Upper lobe of right lung (tissue), 1 donor: ENCODE data around the gene BORCS5. TPM values are rescaled to one million over a fixed set of nuclear protein-coding genes. Genes with fewer than 3 reads are reported as not detected.

Experiments
- ATAC-seq: fragments of 200-7000 bp; cut with Tn5 transposase; one replicate; pipeline ENCODE4 v1.9.1; 2020; ENCODE audit warnings: mild to moderate bottlenecking, moderate library complexity
- DNase-seq: peaks from one replicate; pipeline ENCODE4 v3.0.0-alpha.2; 2020
- H3K27ac ChIP-seq: fragments of 200-600 bp; one replicate; pipeline ENCODE4 v1.8.0; 2022
- H3K27me3 ChIP-seq: fragments of 200-600 bp; one replicate; pipeline ENCODE4 v1.8.0; 2022; ENCODE audit warnings: mild to moderate bottlenecking
- H3K36me3 ChIP-seq: fragments of 200-600 bp; one replicate; pipeline ENCODE4 v1.8.0; 2022
- H3K4me1 ChIP-seq: fragments of 200-600 bp; one replicate; pipeline ENCODE4 v1.8.0; 2022
- H3K4me3 ChIP-seq: fragments of 200-600 bp; one replicate; pipeline ENCODE4 v1.8.0; 2022; ENCODE audit warnings: mild to moderate bottlenecking
- H3K9me3 ChIP-seq: fragments of 200-600 bp; one replicate; pipeline ENCODE4 v1.8.0; 2022
- CTCF ChIP-seq: fragments of 200-600 bp; IDR thresholded peaks from one replicate; pipeline ENCODE4 v1.8.0; 2022; ENCODE audit warnings: antibody characterized with exemption
- intact Hi-C: fragments of 100-400 bp; cut with DNase I; formaldehyde crosslinking; loops from one replicate; pipeline ENCODE4 v1.11.0; 2022
- total RNA-seq: library from RNA; stranded (reverse); fragmentation: NEBNext Ultra II Directional; extraction: Animal tissue kit (Norgen Biotek cat#: 25700); gene quantifications from one replicate; pipeline ENCODE4 v1.2.1, GENCODE V29; 2021
- donor health status: DM: no; HTN: yes; CAD: no; lungs with severe emphysema.

The BORCS5 gene
- total RNA-seq, 1 donor from 2014 or later, result 14.0 TPM

DNA sequence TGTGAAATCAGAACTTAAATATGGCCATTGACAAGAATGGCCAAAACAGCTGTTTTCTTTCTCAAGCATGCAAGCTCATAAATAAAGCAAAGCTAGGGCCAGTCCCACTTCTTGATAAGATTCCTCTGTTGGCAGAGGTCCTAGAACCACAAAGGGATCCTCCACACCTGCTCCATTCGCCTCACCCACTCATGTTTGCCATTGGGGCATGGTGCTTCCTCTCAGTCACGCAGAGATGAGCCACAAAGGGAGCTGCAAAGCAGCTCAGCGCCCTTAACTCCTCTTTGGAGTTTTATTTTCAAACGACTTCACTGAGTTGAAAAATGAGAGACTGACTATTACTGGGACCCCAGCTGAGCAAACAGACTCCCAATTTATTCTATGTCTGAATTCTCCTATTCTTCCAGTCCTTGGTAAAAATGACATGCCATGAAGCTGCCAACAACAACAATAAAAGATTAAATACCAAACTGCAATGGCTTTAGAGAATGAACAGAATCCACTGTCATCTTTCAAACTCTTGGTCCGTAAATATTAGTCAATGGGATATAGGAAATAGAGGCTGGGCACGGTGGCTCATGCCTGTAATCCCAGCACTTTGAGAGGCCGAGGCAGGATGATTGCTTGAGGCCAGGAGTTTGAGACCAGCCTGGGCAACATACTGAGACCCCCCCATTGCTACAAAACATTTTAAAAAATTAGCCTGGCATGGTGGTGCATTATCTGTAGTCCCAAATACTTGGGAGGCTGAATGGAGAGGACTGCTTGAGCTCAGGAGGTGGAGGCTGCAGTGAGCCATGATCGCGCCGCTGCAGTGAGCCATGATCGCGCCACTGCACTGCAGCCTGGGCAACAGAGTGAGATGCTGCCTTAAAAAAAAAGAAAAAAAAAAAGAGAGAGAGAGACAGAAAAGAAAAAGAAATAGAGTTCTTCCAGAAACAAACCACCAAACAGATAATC, 23.2 kb upstream of the BORCS5 start:
- no peaks in the 10 kb centered on the region for H3K27me3 ChIP-seq
- no peak overlapping the region for H3K4me3 ChIP-seq
- peak; percentile 33 for ATAC-seq
- H3K27ac ChIP-seq, result no peak overlapping the region
- H3K36me3 ChIP-seq, result no peaks in the 10 kb centered on the region
- H3K4me1 ChIP-seq, result peaks cover 22% of the 10 kb centered on the region
- DNase-seq, result no peak
- no peak for TF ChIP-seq CTCF
- no peaks in the 10 kb centered on the region for H3K9me3 ChIP-seq
- intact Hi-C loops, result loop anchor here (10.0 kb wide), 1 partner anchor 249 kb away; no protein-coding TSS in a partner anchor

DNA sequence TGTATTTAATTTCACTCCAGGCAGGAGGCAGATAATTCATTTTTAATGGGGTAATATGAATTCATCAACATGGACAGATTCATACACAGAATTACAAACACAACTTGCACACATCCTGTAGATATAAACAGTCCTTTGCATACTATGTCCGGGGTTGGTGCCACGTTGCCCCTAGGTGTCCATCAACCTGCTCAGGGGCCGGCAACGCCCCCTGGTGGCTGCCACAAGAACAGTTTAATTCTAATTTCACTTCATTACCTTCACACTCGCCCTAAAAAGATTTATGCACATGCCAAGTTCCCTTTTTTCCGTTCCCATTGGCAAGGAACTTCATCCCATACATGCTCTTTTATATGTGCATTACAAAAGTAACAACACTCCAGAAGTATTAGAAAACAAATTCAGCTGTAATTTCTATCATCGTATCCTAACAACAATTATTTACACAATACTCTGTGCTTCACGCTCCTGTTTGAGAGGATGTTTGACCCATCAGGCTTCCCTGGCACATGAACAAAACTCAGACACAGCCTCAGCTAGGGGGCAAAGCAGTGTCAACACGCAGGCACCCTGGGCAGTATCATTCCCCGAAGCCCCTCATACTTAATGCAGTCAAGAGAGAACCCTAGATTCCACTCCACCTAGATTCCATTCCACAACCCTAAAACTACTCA, 22.4 kb upstream of the BORCS5 start:
- intact Hi-C loops, result loop anchor here (10.0 kb wide), 1 partner anchor 250 kb away; no protein-coding TSS in a partner anchor
- no peaks in the 10 kb centered on the region for H3K36me3 ChIP-seq
- H3K9me3 ChIP-seq, result no peaks in the 10 kb centered on the region
- no peak overlapping the region for H3K4me3 ChIP-seq
- peak; percentile 86 for TF ChIP-seq CTCF
- peaks cover 22% of the 10 kb centered on the region for H3K4me1 ChIP-seq
- H3K27me3 ChIP-seq, result no peaks in the 10 kb centered on the region
- ATAC-seq, result peak; percentile 83
- DNase-seq, result peak; percentile 80
- H3K27ac ChIP-seq, result no peak overlapping the region

DNA sequence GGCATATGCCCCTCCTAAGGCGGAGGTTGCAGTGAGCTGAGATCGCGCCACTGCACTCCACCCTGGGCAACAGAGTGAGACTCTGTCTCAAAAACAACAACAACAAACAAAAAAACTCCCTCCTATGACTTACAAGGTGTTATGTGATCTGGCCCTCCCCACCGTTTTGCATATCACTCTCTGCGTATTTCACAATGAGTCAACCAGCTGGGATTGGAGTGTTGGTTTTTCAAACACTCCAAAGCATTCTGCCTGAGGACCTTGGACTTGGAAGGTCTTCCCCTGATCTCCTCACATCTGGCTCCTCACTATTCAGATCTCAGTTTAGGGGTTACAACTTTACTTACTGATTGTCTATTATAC, 20.8 kb upstream of the BORCS5 start:
- Histone ChIP-seq H3K4me3 (no peak overlapping the region), H3K4me1 (peaks cover 22% of the 10 kb centered on the region), H3K9me3 (no peaks in the 10 kb centered on the region), H3K27ac (no peak overlapping the region), H3K36me3 (no peaks in the 10 kb centered on the region), H3K27me3 (no peaks in the 10 kb centered on the region)
- ATAC-seq, result peak; percentile 78
- no peak for DNase-seq
- intact Hi-C loops, result loop anchor here (10.0 kb wide), 1 partner anchor 251 kb away; no protein-coding TSS in a partner anchor
- TF ChIP-seq CTCF, result no peak

- Histone ChIP-seq H3K36me3 (no peaks in the 10 kb centered on the region), H3K27ac (no peak overlapping the region), H3K4me3 (no peak overlapping the region), H3K27me3 (no peaks in the 10 kb centered on the region), H3K9me3 (no peaks in the 10 kb centered on the region), H3K4me1 (peaks cover 22% of the 10 kb centered on the region)
- TF ChIP-seq CTCF, result no peak
- ATAC-seq (no peak), DNase-seq (no peak)
- intact Hi-C loops, result loop anchor here (10.0 kb wide), 1 partner anchor 252 kb away; no protein-coding TSS in a partner anchor
Measured at GRCh38 chr12:12336511-12336910, 20.4 kb upstream of the BORCS5 start.

GRCh38 chr12:12338527-12339168, 18.2 kb upstream of the BORCS5 start:
- ATAC-seq, result no peak
- no peak for DNase-seq
- peaks cover 9% of the 10 kb centered on the region for H3K36me3 ChIP-seq
- no peaks in the 10 kb centered on the region for H3K9me3 ChIP-seq
- H3K4me3 ChIP-seq, result no peak overlapping the region
- TF ChIP-seq CTCF, result no peak
- no peak overlapping the region for H3K27ac ChIP-seq
- H3K27me3 ChIP-seq, result no peaks in the 10 kb centered on the region
- peaks cover 12% of the 10 kb centered on the region for H3K4me1 ChIP-seq
- intact Hi-C loops, result loop anchor here (10.0 kb wide), 1 partner anchor 254 kb away; no protein-coding TSS in a partner anchor
